HG02642 (cell line): ENCODE measurements around the gene NDRG3.
"Not testable (repeated sequence)": the region's sequence is repeated elsewhere in the genome, so short reads cannot be mapped to it uniquely, and the experiment has no call there.

Experiments used
- ATAC-seq: cut with Tn5 transposase; IDR thresholded peaks from one replicate; pipeline ENCODE4 v1.9.1; 2021; ENCODE audit warnings: mild to moderate bottlenecking; ENCODE audit not compliant: unreplicated experiment, poor library complexity

The NDRG3 gene

GRCh38 chr20:36647196-36648121 is 98.4 kb downstream of the NDRG3 start:
- ATAC-seq: no peak

GRCh38 chr20:36646678-36647077 is 99.2 kb downstream of the NDRG3 start:
- no peak for ATAC-seq

GRCh38 chr20:36645998-36646397 is 99.9 kb downstream of the NDRG3 start, which contains the start of gene SLA2:
SLA2 (minus strand) TSS chr20:36646196; CDS start chr20:36641335, 4,861 bp downstream.
- ATAC-seq: no peak

- no peak for ATAC-seq
Measured at GRCh38 chr20:36645353-36645752, 100.5 kb downstream of the NDRG3 start.

- no peak for ATAC-seq
Measured at GRCh38 chr20:36644706-36645095, 101.2 kb downstream of the NDRG3 start.

GRCh38 chr20:36644032-36644705 is 101.7 kb downstream of the NDRG3 start:
- no peak for ATAC-seq

GRCh38 chr20:36642136-36642535 is 103.8 kb downstream of the NDRG3 start:
- ATAC-seq: no peak

- ATAC-seq: no peak
Measured at GRCh38 chr20:36641506-36641843, 104.4 kb downstream of the NDRG3 start.

- not testable (repeated sequence) for ATAC-seq
Measured at GRCh38 chr20:36638876-36639400, 107.0 kb downstream of the NDRG3 start.

- ATAC-seq: no peak
Measured at GRCh38 chr20:36634342-36634741, 111.5 kb downstream of the NDRG3 start.

GRCh38 chr20:36633285-36633772 is 112.6 kb downstream of the NDRG3 start:
- ATAC-seq: no peak

GRCh38 chr20:36632487-36633284 is 113.2 kb downstream of the NDRG3 start:
- no peak for ATAC-seq

- no peak for ATAC-seq
Measured at GRCh38 chr20:36632147-36632486, 113.8 kb downstream of the NDRG3 start.

- no peak for ATAC-seq
Measured at GRCh38 chr20:36631646-36632045, 114.2 kb downstream of the NDRG3 start.

GRCh38 chr20:36629719-36630681 is 115.9 kb downstream of the NDRG3 start:
- ATAC-seq: no peak

- no peak for ATAC-seq
Measured at GRCh38 chr20:36628076-36628475, 117.8 kb downstream of the NDRG3 start.

- ATAC-seq: no peak
Measured at GRCh38 chr20:36624944-36625324, 121.0 kb downstream of the NDRG3 start.

- ATAC-seq: no peak
Measured at GRCh38 chr20:36624068-36624943, 121.6 kb downstream of the NDRG3 start.
